Stimulated activated CD8-positive, alpha-beta memory T cell treated with anti-CD3 and anti-CD28 coated beads, Interleukin-4, amount 100 ng/mL, for 1 hour (primary cell): ENCODE measurements around the gene ORM2.
A peak's percentile ranks its signal among the peaks of the same experiment; 100 is the strongest.
"Not testable (repeated sequence)": the region's sequence is repeated elsewhere in the genome, so short reads cannot be mapped to it uniquely, and the experiment has no call there.

Source experiments
- DNase-seq, 2 donors: peaks; one replicate each; pipeline ENCODE4 v3.0.0-alpha.2; 2020; ENCODE audit warnings: low read depth in 2 of 2, low spot score in 1 of 2

ORM2 gene

GRCh38 chr9:114330636-114331035, 967 bp downstream of the ORM2 start:
- DNase-seq = no peak

GRCh38 chr9:114331229-114332195, 1.8 kb downstream of the ORM2 start:
- DNase-seq = not testable (repeated sequence)

GRCh38 chr9:114332474-114333040, 2.9 kb downstream of the ORM2 start:
- DNase-seq = not testable (repeated sequence)

GRCh38 chr9:114333718-114334117, 4.0 kb downstream of the ORM2 start:
- DNase-seq = not testable (repeated sequence)

- DNase-seq = no peak
Observed at GRCh38 chr9:114334490-114334889, 4.8 kb downstream of the ORM2 start.

GRCh38 chr9:114335745-114336144, 6.1 kb downstream of the ORM2 start:
- DNase-seq = no peak

- DNase-seq = no peak
Observed at GRCh38 chr9:114336157-114336556, 6.5 kb downstream of the ORM2 start.

- DNase-seq = no peak
Observed at GRCh38 chr9:114336699-114337395, 7.2 kb downstream of the ORM2 start.

- no peak for DNase-seq
Observed at GRCh38 chr9:114338187-114338586, 8.5 kb downstream of the ORM2 start.

- DNase-seq = peak; percentile 7 to 31
Observed at GRCh38 chr9:114339130-114339908, 9.7 kb downstream of the ORM2 start.

GRCh38 chr9:114341152-114341830, 11.6 kb downstream of the ORM2 start:
- DNase-seq = no peak

- DNase-seq = no peak
Observed at GRCh38 chr9:114341991-114342390, 12.3 kb downstream of the ORM2 start.

GRCh38 chr9:114342755-114343440, 13.2 kb downstream of the ORM2 start:
- DNase-seq = no peak

- DNase-seq = no peak
Observed at GRCh38 chr9:114343471-114344187, 14.0 kb downstream of the ORM2 start.

GRCh38 chr9:114344188-114344566, 14.5 kb downstream of the ORM2 start:
- no peak for DNase-seq

- DNase-seq = no peak
Observed at GRCh38 chr9:114344692-114345091, 15.0 kb downstream of the ORM2 start.

- DNase-seq = no peak
Observed at GRCh38 chr9:114345493-114346065, 15.9 kb downstream of the ORM2 start.

GRCh38 chr9:114346146-114346545, 16.5 kb downstream of the ORM2 start:
- no peak for DNase-seq

GRCh38 chr9:114347675-114348074, 18.0 kb downstream of the ORM2 start:
- DNase-seq = no peak
